HepG2 (cell line): ENCODE results near the gene TNFAIP3. TPM values are rescaled to one million over a fixed set of nuclear protein-coding genes. Genes with fewer than 3 reads are reported as not detected.

ENCODE experiments used
- CHD4 ChIP-seq: fragments of 200-600 bp; sonication (generic); IDR thresholded peaks from 2 replicates; pipeline ENCODE4 v1.7.0; 2017; ENCODE audit warnings: mild to moderate bottlenecking, low read length, borderline replicate concordance
- FOXC1 ChIP-seq: sonication (generic); formaldehyde crosslinking; IDR thresholded peaks from 2 replicates; pipeline ENCODE4 v1.8.0; 2022; ENCODE audit warnings: mild to moderate bottlenecking, missing genetic modification reagents, borderline replicate concordance
- HDAC2 ChIP-seq: sonication (generic); formaldehyde crosslinking; IDR thresholded peaks from 2 replicates; pipeline ENCODE4 v1.4.0; 2020; ENCODE audit warnings: missing genetic modification reagents
- ISX ChIP-seq: sonication (generic); formaldehyde crosslinking; conservative IDR thresholded peaks from 2 replicates; pipeline ENCODE4 v1.5.0; 2020; ENCODE audit warnings: missing genetic modification reagents
- MXD4 ChIP-seq: IDR thresholded peaks from 2 replicates; pipeline ENCODE4 v1.6.1; 2016; ENCODE audit warnings: mild to moderate bottlenecking, missing biosample characterization, missing genetic modification reagents
- NFIB ChIP-seq: sonication (generic); formaldehyde crosslinking; IDR thresholded peaks from 2 replicates; pipeline ENCODE4 v1.9.0; 2021; ENCODE audit warnings: missing genetic modification reagents, mild to moderate bottlenecking, borderline replicate concordance
- ZNF235 ChIP-seq: sonication (generic); formaldehyde crosslinking; IDR thresholded peaks from 2 replicates; pipeline ENCODE4 v1.8.1; 2023; ENCODE audit warnings: mild to moderate bottlenecking, missing genetic modification reagents, borderline replicate concordance
- ZNF263 ChIP-seq: sonication (generic); formaldehyde crosslinking; IDR thresholded peaks from 2 replicates; pipeline ENCODE4 v1.4.0; 2020; ENCODE audit warnings: missing genetic modification reagents
- ZNF782 ChIP-seq: sonication (generic); formaldehyde crosslinking; IDR thresholded peaks from 2 replicates; pipeline ENCODE4 v1.4.0; 2020; ENCODE audit warnings: missing genetic modification reagents, mild to moderate bottlenecking, borderline replicate concordance
- ZSCAN30 ChIP-seq: sonication (generic); formaldehyde crosslinking; IDR thresholded peaks from 2 replicates; pipeline ENCODE4 v1.5.0; 2020; ENCODE audit warnings: mild to moderate bottlenecking, missing genetic modification reagents
- ZSCAN31 ChIP-seq: sonication (generic); formaldehyde crosslinking; IDR thresholded peaks from 2 replicates; pipeline ENCODE4 v1.5.0; 2020; ENCODE audit warnings: low read depth, mild to moderate bottlenecking, missing genetic modification reagents
- polyA plus RNA-seq, 8 experiments: library from polyadenylated mRNA; depleted of rRNA in 3 of 8; stranded (reverse) in 7 of 8; unstranded in 1 of 8; fragments of >200 nt; fragmentation: Illumina TruSeq in 4 of 8; extraction: Trizol in 4 of 8; gene quantifications; 2 replicates each; pipeline versions ENCODE4 v1.2.1 to v1.2.3, GENCODE V29; 2011 to 2016; ENCODE audit warnings: low read depth in 4 of 8, missing spikeins in 1 of 8, mixed read lengths in 1 of 8; ENCODE audit not compliant: insufficient read depth in 1 of 8
- total RNA-seq, 5 experiments: library from RNA; depleted of rRNA; stranded (reverse); fragments of >200 nt; fragmentation: Illumina TruSeq; extraction: Trizol; gene quantifications; 2 replicates each; pipeline ENCODE4 v1.2.3, GENCODE V29; 2016; ENCODE audit warnings: low read depth in 1 of 5
- TF ChIP-seq, protein P1 (sequence below), 2 experiments: fragments of 450-650 bp in 1 of 2; sonication (generic) in 1 of 2; formaldehyde crosslinking in 1 of 2; IDR thresholded peaks; 2 replicates each; pipeline versions ENCODE4 v1.6.1 to v1.8.0; 2016 to 2022; ENCODE audit warnings: antibody characterized with exemption in 1 of 2, mild to moderate bottlenecking in 1 of 2, missing genetic modification reagents in 1 of 2
- TF ChIP-seq, protein P2 (sequence below): sonication (generic); formaldehyde crosslinking; IDR thresholded peaks from 2 replicates; pipeline ENCODE4 v1.4.0; 2020; ENCODE audit warnings: missing genetic modification reagents
- TF ChIP-seq, protein P3 (sequence below): IDR thresholded peaks from 2 replicates; pipeline ENCODE4 v1.6.1; 2016; ENCODE audit warnings: low read depth, control low read depth

TNFAIP3 gene
- total and polyA plus RNA-seq, 2 of the 13 experiments (the other 11 are each of a cell fraction or from before 2014, with no cell fraction given) = 28.2 to 47.1 TPM

DNA sequence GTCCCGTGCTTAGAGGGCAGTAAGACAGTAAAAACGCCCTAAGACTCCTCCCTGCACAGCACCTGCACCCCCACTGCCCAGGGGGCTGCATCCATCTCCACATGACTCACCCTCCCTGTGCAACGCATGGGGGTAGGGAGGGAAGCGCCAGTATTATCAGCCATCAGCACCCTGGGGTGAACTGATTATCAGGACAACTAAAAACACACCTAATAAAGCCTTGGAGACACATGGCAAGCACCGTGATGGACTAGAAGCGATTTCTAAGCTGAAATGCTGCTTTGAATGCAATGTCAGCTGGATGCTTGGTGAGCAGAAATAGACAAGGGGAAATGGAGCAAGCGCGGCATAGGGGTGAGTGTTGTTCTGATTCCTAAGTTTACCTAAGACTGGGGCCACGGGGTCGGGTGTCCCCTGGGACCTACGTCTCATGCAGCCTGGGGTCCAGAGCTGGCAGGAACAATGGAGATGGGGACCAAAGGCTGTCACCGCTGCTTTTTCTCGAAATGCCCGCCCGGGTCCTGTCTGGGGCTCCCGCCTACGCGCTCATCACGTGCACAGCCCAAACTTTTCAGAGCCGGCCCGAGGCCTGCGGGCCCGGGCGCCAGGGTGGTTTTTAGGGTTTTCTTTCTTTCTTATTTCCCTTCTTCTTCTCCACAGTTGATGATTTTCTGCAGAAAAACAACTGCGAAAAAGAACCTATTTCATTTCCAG is 702 bp upstream of the TNFAIP3 start (continued):
- TF ChIP-seq, protein P1, sequence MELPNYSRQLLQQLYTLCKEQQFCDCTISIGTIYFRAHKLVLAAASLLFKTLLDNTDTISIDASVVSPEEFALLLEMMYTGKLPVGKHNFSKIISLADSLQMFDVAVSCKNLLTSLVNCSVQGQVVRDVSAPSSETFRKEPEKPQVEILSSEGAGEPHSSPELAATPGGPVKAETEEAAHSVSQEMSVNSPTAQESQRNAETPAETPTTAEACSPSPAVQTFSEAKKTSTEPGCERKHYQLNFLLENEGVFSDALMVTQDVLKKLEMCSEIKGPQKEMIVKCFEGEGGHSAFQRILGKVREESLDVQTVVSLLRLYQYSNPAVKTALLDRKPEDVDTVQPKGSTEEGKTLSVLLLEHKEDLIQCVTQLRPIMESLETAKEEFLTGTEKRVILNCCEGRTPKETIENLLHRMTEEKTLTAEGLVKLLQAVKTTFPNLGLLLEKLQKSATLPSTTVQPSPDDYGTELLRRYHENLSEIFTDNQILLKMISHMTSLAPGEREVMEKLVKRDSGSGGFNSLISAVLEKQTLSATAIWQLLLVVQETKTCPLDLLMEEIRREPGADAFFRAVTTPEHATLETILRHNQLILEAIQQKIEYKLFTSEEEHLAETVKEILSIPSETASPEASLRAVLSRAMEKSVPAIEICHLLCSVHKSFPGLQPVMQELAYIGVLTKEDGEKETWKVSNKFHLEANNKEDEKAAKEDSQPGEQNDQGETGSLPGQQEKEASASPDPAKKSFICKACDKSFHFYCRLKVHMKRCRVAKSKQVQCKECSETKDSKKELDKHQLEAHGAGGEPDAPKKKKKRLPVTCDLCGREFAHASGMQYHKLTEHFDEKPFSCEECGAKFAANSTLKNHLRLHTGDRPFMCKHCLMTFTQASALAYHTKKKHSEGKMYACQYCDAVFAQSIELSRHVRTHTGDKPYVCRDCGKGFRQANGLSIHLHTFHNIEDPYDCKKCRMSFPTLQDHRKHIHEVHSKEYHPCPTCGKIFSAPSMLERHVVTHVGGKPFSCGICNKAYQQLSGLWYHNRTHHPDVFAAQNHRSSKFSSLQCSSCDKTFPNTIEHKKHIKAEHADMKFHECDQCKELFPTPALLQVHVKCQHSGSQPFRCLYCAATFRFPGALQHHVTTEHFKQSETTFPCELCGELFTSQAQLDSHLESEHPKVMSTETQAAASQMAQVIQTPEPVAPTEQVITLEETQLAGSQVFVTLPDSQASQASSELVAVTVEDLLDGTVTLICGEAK (IDR thresholded peaks at IDR 0.05) = no peak
- TF ChIP-seq, protein P1 (CRISPR knock-in tag; IDR thresholded peaks at IDR 0.05) = peak; percentile 13; the same call in 1 of the 2 replicates
- TF ChIP-seq, protein P2, sequence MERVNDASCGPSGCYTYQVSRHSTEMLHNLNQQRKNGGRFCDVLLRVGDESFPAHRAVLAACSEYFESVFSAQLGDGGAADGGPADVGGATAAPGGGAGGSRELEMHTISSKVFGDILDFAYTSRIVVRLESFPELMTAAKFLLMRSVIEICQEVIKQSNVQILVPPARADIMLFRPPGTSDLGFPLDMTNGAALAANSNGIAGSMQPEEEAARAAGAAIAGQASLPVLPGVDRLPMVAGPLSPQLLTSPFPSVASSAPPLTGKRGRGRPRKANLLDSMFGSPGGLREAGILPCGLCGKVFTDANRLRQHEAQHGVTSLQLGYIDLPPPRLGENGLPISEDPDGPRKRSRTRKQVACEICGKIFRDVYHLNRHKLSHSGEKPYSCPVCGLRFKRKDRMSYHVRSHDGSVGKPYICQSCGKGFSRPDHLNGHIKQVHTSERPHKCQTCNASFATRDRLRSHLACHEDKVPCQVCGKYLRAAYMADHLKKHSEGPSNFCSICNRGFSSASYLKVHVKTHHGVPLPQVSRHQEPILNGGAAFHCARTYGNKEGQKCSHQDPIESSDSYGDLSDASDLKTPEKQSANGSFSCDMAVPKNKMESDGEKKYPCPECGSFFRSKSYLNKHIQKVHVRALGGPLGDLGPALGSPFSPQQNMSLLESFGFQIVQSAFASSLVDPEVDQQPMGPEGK (CRISPR knock-in tag) = peak; percentile 69
- TF ChIP-seq HDAC2 (CRISPR knock-in tag) = peak; percentile 37
- TF ChIP-seq FOXC1 = peak; percentile 80; the same call in 1 of the 2 replicates
- 0 out of 2 replicates have a peak, but pooled peaks have one; percentile 25 for TF ChIP-seq ZSCAN30
- 0 out of 2 replicates have a peak, but pooled peaks have one; percentile 54 for TF ChIP-seq MXD4 (CRISPR knock-in tag)
- TF ChIP-seq, protein P3, sequence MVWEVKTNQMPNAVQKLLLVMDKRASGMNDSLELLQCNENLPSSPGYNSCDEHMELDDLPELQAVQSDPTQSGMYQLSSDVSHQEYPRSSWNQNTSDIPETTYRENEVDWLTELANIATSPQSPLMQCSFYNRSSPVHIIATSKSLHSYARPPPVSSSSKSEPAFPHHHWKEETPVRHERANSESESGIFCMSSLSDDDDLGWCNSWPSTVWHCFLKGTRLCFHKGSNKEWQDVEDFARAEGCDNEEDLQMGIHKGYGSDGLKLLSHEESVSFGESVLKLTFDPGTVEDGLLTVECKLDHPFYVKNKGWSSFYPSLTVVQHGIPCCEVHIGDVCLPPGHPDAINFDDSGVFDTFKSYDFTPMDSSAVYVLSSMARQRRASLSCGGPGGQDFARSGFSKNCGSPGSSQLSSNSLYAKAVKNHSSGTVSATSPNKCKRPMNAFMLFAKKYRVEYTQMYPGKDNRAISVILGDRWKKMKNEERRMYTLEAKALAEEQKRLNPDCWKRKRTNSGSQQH = no peak; the same call in 1 of the 2 replicates
- no peak for TF ChIP-seq ZNF782 (CRISPR knock-in tag)
- peak; percentile 34; the same call in 1 of the 2 replicates for TF ChIP-seq ZNF235 (CRISPR knock-in tag)
- TF ChIP-seq ISX (CRISPR knock-in tag) = 0 out of 2 replicates have a peak, but pooled peaks have one; percentile 49
- 0 out of 2 replicates have a peak, but pooled peaks have one; percentile 42 for TF ChIP-seq ZNF263 (CRISPR knock-in tag)
- TF ChIP-seq NFIB = no peak
- peak; percentile 38; the same call in 1 of the 2 replicates for TF ChIP-seq CHD4
- peak; percentile 12; the same call in 1 of the 2 replicates for TF ChIP-seq ZSCAN31 (CRISPR knock-in tag)
